ENCODE data around the gene ASL.
"Not testable (repeated sequence)": the region's sequence is repeated elsewhere in the genome, so short reads cannot be mapped to it uniquely, and the experiment has no call there.

Gene ASL

GRCh38 chr7:66119245-66119850 is 43.7 kb downstream of the ASL start:
- DNase-seq = no peak

- DNase-seq = peak in 1 of 3 donors; percentile 28
Observed at GRCh38 chr7:66123175-66123528, 47.5 kb downstream of the ASL start.

- not testable (repeated sequence) for DNase-seq
Observed at GRCh38 chr7:66124569-66124861, 48.9 kb downstream of the ASL start.

- DNase-seq = no peak
Observed at GRCh38 chr7:66125052-66125694, 49.6 kb downstream of the ASL start.

- peak; percentile 53 to 83 (median 63) for DNase-seq
Observed at GRCh38 chr7:66125781-66126352, 50.2 kb downstream of the ASL start.

GRCh38 chr7:66127172-66127571 is 51.6 kb downstream of the ASL start:
- not testable (repeated sequence) for DNase-seq

- DNase-seq = no peak
Observed at GRCh38 chr7:66138994-66139752, 63.6 kb downstream of the ASL start.

- DNase-seq = no peak
Observed at GRCh38 chr7:66140924-66141323, 65.3 kb downstream of the ASL start.

- no peak for DNase-seq
Observed at GRCh38 chr7:66142334-66142733, 66.7 kb downstream of the ASL start.

- DNase-seq = no peak
Observed at GRCh38 chr7:66142996-66143395, 67.4 kb downstream of the ASL start.
